ENCODE measurements around the gene MYO19. TPM values are rescaled to one million over a fixed set of nuclear protein-coding genes. Genes with fewer than 3 reads are reported as not detected.

The MYO19 gene
- total and polyA plus RNA-seq, 4 donors: 8.7 to 47.2 (median 20.8) TPM

- H3K4me3 ChIP-seq (ENCODE audit: low read depth in 1 of 3, low read length in 3 of 3): no peak overlapping the region
- H3K4me1 ChIP-seq (ENCODE audit: control insufficient read depth in 4 of 4, insufficient read depth in 4 of 4, low read length in 3 of 4): no peaks in the 10 kb centered on the region
- no peaks in the 10 kb centered on the region for H3K36me3 ChIP-seq (ENCODE audit: control insufficient read depth in 4 of 4, insufficient read depth in 3 of 4, low read depth in 1 of 4, low read length in 3 of 4)
- H3K9ac ChIP-seq (ENCODE audit: low read depth in 1 of 2, low read length in 2 of 2): no peak overlapping the region
- H3K27ac ChIP-seq (ENCODE audit: low read depth in 1 of 2, low read length in 2 of 2): no peak overlapping the region
- 51% methylated on average over 10 of the region's 10 CpGs for WGBS
- H3K27me3 ChIP-seq (ENCODE audit: control insufficient read depth in 4 of 4, insufficient read depth in 4 of 4, low read length in 3 of 4): peaks cover 0 to 9% (median 2%) of the 10 kb centered on the region in 4 donors
- H3K9me3 ChIP-seq (ENCODE audit: control insufficient read depth in 4 of 4, low read length in 3 of 4): no peaks in the 10 kb centered on the region
- no peak for DNase-seq (ENCODE audit: low spot score)
- no peak for TF ChIP-seq ZBTB33 (IDR thresholded peaks at IDR 0.05)
- no peak for TF ChIP-seq EGR1 (IDR thresholded peaks at IDR 0.05; ENCODE audit: low read depth in 2 of 2)
- no peak for TF ChIP-seq JUND (IDR thresholded peaks at IDR 0.05)
- TF ChIP-seq FOXA1 (IDR thresholded peaks at IDR 0.05): no peak
- TF ChIP-seq CTCF (IDR thresholded peaks at IDR 0.05; ENCODE audit: low read depth, low read length, missing input control): no peak
- no peak for TF ChIP-seq RAD21 (IDR thresholded peaks at IDR 0.05)
- TF ChIP-seq REST (IDR thresholded peaks at IDR 0.05): no peak
- no peak for TF ChIP-seq HNF4A (conservative IDR thresholded peaks at IDR 0.05)
- no peak for TF ChIP-seq TAF1 (conservative IDR thresholded peaks at IDR 0.05)
- no peak for TF ChIP-seq HNF4G (IDR thresholded peaks at IDR 0.05)
- no peak for TF ChIP-seq YY1 (IDR thresholded peaks at IDR 0.05)
These were observed 73.1 kb downstream of the MYO19 start for GRCh38 chr17:36461330-36462110.

- Histone ChIP-seq H3K4me3 (ENCODE audit: low read depth in 1 of 3, low read length in 3 of 3) (no peak overlapping the region), H3K9me3 (ENCODE audit: control insufficient read depth in 4 of 4, low read length in 3 of 4) (no peaks in the 10 kb centered on the region), H3K27ac (ENCODE audit: low read depth in 1 of 2, low read length in 2 of 2) (no peak overlapping the region), H3K27me3 (ENCODE audit: control insufficient read depth in 4 of 4, insufficient read depth in 4 of 4, low read length in 3 of 4) (peaks cover 0 to 7% (median 1%) of the 10 kb centered on the region in 4 donors), H3K4me1 (ENCODE audit: control insufficient read depth in 4 of 4, insufficient read depth in 4 of 4, low read length in 3 of 4) (no peaks in the 10 kb centered on the region), H3K36me3 (ENCODE audit: control insufficient read depth in 4 of 4, insufficient read depth in 3 of 4, low read depth in 1 of 4, low read length in 3 of 4) (no peaks in the 10 kb centered on the region), H3K9ac (ENCODE audit: low read depth in 1 of 2, low read length in 2 of 2) (no peak overlapping the region)
- 54% methylated on average over 5 of the region's 5 CpGs for WGBS
- DNase-seq (ENCODE audit: low spot score): no peak
- TF ChIP-seq HNF4A (conservative IDR thresholded peaks at IDR 0.05) (no peak), JUND (IDR thresholded peaks at IDR 0.05) (no peak), GABPA (IDR thresholded peaks at IDR 0.05 in 1 of 2, conservative IDR thresholded peaks at IDR 0.05 in 1 of 2) (no peak), HNF4G (IDR thresholded peaks at IDR 0.05) (no peak), EGR1 (IDR thresholded peaks at IDR 0.05; ENCODE audit: low read depth in 2 of 2) (no peak), ATF3 (IDR thresholded peaks at IDR 0.05) (no peak)
These were observed 74.3 kb downstream of the MYO19 start for GRCh38 chr17:36460265-36460937.
